ENCODE results near the gene MRPL12.

DNA sequence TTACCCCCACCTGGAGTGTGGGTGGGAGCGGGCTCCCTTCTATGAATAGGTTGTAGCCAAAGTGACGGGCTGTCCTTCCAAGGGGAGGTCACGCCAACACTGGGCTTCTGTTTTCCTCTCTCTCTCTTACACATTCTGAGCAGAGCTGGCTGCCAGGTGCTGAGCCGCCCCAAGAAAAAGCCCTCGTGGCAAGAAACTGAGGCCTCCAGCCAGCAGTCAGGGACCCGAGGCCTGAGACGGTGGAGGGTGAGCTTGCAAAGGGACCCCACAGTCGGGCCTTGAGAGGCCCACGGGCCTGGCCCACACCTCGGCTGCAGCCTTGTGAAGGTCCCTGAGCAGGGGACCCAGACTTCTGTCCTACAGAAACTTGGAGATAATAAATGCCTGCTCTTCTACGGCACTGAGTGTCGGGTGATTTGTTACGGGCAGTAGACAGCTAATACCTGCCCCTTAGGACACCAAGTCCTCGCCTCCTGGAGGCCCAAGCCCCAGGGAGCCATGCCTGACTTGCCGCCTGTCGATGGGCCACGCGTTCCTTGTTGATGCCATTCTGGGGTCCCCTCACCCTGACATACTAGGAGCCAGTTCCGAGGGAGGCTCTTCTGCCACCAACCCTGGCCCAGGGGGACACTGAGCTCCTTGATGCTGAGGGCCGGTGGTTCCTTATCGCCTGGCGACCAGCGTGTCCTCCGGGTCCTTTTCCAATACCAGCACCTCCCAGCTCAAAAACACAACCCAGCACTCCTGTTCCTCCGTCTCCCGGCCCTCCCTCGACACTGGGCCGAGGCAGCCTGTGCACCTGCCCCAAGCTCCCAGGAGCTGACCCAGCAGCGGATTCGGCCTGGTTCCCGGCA lies 35.0 kb downstream of the MRPL12 start:
- no peak for TF ChIP-seq YY1 (IDR thresholded peaks at IDR 0.05; ENCODE audit: low read depth)
- TF ChIP-seq TAF1 (IDR thresholded peaks at IDR 0.05; ENCODE audit: low read depth), result no peak
- TF ChIP-seq EGR1 (IDR thresholded peaks at IDR 0.05), result no peak
- TF ChIP-seq NFIC (IDR thresholded peaks at IDR 0.05), result no peak
- no peak for TF ChIP-seq TEAD4 (IDR thresholded peaks at IDR 0.05)
- no peak for TF ChIP-seq RAD21 (IDR thresholded peaks at IDR 0.05; ENCODE audit: low read depth)
